ENCODE data around the gene OCSTAMP.

GRCh38 chr20:46505506-46505905 lies 44.9 kb downstream of the OCSTAMP start:
- TF ChIP-seq CTCF (IDR thresholded peaks at IDR 0.05) (no peak), POLR2A (IDR thresholded peaks at IDR 0.05) (no peak)

Measured in adrenal gland (tissue), 5 donors.